Activated CD8-positive, alpha-beta T cell treated with anti-CD3 and anti-CD28 coated beads for 36 hours (primary cell): Measurements from ENCODE around the gene KIAA1549. TPM values are rescaled to one million over a fixed set of nuclear protein-coding genes. Genes with fewer than 3 reads are reported as not detected.
"Not testable (repeated sequence)": the region's sequence is repeated elsewhere in the genome, so short reads cannot be mapped to it uniquely, and the experiment has no call there.

Experiments used
- ATAC-seq: fragments of 200-7000 bp; cut with Tn5 transposase; one replicate; pipeline ENCODE4 v1.10.0; 2021; ENCODE audit warnings: mild to moderate bottlenecking, moderate library complexity
- CTCF ChIA-PET: fragments of 350-600 bp; sonication (Branson Sonifier 250); formaldehyde crosslinking; loops from one replicate; lab custom pipeline; 2021; ENCODE audit warnings: antibody characterized with exemption; lab: Charles Lee
- POLR2A ChIA-PET: fragments of 350-600 bp; sonication (Branson Sonifier 250); formaldehyde crosslinking; loops from one replicate; lab custom pipeline; 2021; ENCODE audit warnings: antibody characterized with exemption; lab: Charles Lee
- DNase-seq: peaks from one replicate; pipeline ENCODE4 v3.0.0-alpha.2; 2020
- H3K27ac Mint-ChIP-seq: one replicate; pipeline ENCODE4 v1.8.0; 2021; ENCODE audit warnings: mild to moderate bottlenecking, mixed read lengths
- H3K27me3 Mint-ChIP-seq: one replicate; pipeline ENCODE4 v1.8.0; 2021; ENCODE audit warnings: mixed read lengths
- H3K36me3 Mint-ChIP-seq: one replicate; pipeline ENCODE4 v1.8.0; 2021; ENCODE audit warnings: low read depth, mixed read lengths
- H3K4me1 Mint-ChIP-seq: one replicate; pipeline ENCODE4 v1.8.0; 2021; ENCODE audit warnings: low read depth, mixed read lengths
- H3K4me3 Mint-ChIP-seq: one replicate; pipeline ENCODE4 v1.8.0; 2021; ENCODE audit warnings: mild to moderate bottlenecking, moderate library complexity, mixed read lengths
- H3K9me3 Mint-ChIP-seq: one replicate; pipeline ENCODE4 v1.8.0; 2021; ENCODE audit warnings: mixed read lengths
- CTCF ChIP-seq: fragments of 200-600 bp; IDR thresholded peaks from one replicate; pipeline ENCODE4 v1.8.0; 2022; ENCODE audit warnings: antibody characterized with exemption, mild to moderate bottlenecking
- intact Hi-C: fragments of 100-400 bp; cut with micrococcal nuclease; formaldehyde crosslinking; loops from one replicate; pipeline ENCODE4 v1.10.0; 2022
- total RNA-seq, 2 experiments: library from RNA; stranded (reverse); gene quantifications; one replicate each; pipeline ENCODE4 v1.2.3, GENCODE V29; 2021

KIAA1549 gene
- total RNA-seq: 1 to 10 TPM; 1.3 to 1.5 TPM

GRCh38 chr7:138981332-138982203 lies at the start of gene KIAA1549:
KIAA1549 (minus strand) TSS chr7:138981389; CDS start chr7:138981269, 120 bp downstream.
- Mint-ChIP-seq H3K9me3 (no peaks in the 10 kb centered on the region), H3K27ac (peak within 1 kb of the TSS; percentile 52)
- CTCF ChIA-PET: interaction anchor here (0.9 to 5.0 kb wide), 3 partner anchors 11 to 95 kb away, joined by 4 to 44 read pairs (median 6); no protein-coding TSS in a partner anchor

DNA sequence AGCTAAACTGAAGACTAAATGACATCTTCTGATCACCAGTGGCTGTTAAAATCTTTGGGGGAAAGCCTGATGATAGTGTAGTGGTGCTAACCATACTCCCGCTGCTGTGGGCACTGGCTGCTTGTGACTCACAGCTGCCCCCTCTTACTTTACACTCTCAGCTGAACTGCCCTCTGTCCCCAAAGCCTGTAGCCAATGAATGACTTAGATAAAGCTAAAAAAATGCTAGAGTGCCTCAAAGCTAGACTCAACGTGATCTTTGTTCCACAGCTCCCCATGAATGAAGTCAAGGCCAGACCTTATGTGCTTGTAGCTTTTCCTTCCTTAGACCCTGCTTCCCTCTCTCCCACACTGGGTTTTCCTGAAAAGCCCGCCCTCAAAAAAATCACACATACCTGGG lies 48.2 kb upstream of the KIAA1549 start:
- POLR2A ChIA-PET: interaction anchor here (0.6 to 0.9 kb wide), 2 partner anchors 34 to 54 kb away, joined by 3 read pairs; no protein-coding TSS in a partner anchor
- DNase-seq: no peak
- Mint-ChIP-seq H3K4me1 (peaks cover 11% of the 10 kb centered on the region), H3K9me3 (no peaks in the 10 kb centered on the region), H3K36me3 (peaks cover 58% of the 10 kb centered on the region), H3K4me3 (no peak overlapping the region), H3K27me3 (no peaks in the 10 kb centered on the region), H3K27ac (no peak overlapping the region)
- intact Hi-C loops: no loop called here
- no peak for TF ChIP-seq CTCF
- CTCF ChIA-PET: interaction anchor here (0.9 to 2.3 kb wide), 4 partner anchors 7 to 46 kb away, joined by 3 to 10 read pairs (median 6); no protein-coding TSS in a partner anchor
- ATAC-seq: no peak

More at GRCh38 chr7:138981332-138982203, at the start of gene KIAA1549:
- Mint-ChIP-seq H3K4me1 (peaks cover 16% of the 10 kb centered on the region), H3K4me3 (peak within 1 kb of the TSS; percentile 78), H3K27me3 (peaks cover 32% of the 10 kb centered on the region), H3K36me3 (no peaks in the 10 kb centered on the region)
- TF ChIP-seq CTCF: no peak
- POLR2A ChIA-PET: interaction anchor here (0.6 to 1.0 kb wide), 2 partner anchors 17 to 47 kb away, joined by 3 to 4 read pairs; no protein-coding TSS in a partner anchor
- ATAC-seq: peak; percentile 90
- intact Hi-C loops: no loop called here
- DNase-seq: peak; percentile 57

DNA sequence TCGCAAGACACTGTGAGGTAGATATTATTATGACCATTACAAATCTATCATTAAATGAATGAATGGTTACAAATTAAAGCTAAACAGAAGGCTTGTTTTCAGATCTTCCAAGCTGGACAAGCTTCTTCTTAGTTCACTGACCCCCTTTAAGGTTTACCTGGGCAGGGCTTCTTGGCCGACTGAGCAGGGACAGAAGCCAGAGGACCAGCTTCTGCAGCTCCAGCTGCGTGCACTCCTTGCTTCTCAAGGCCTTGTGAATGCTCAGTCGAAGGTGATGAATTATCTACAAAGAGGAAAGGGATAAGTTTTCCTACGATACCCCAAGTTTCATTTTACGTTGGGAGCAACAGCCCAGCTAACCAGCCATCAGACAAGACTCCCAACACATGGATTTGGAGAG lies 45.4 kb upstream of the KIAA1549 start:
- Mint-ChIP-seq H3K27ac (no peak overlapping the region), H3K9me3 (no peaks in the 10 kb centered on the region), H3K4me1 (peaks cover 2% of the 10 kb centered on the region), H3K36me3 (peaks cover 56% of the 10 kb centered on the region), H3K4me3 (no peak overlapping the region), H3K27me3 (no peaks in the 10 kb centered on the region)
- DNase-seq (no peak), ATAC-seq (no peak)
- intact Hi-C loops: no loop called here
- no peak for TF ChIP-seq CTCF
- CTCF ChIA-PET: interaction anchor here (0.7 to 3.0 kb wide), 4 partner anchors 10 to 140 kb away, joined by 3 to 14 read pairs (median 4); no protein-coding TSS in a partner anchor
- POLR2A ChIA-PET: interaction anchor here (1.2 kb wide), 1 partner anchor 11 kb away, joined by 4 read pairs; no protein-coding TSS in a partner anchor

DNA sequence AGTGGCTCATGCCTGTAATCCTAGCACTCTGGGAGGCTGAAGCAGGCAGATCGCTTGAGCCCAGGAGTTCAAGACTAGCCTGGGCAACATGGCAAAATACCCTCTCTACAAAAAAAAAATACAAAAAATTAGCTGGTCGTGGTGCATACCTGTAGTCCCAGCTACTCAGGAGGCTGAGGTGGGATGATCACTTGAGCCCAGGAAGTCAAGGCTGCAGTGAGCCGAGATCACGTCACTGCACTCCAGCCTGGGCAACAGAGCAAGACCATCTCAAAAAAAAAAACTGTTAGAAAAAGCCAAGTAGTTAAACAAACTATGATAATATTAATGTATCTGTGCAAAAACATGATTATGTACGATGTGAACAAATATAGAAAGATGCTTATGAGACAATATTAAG lies 44.7 kb upstream of the KIAA1549 start:
- H3K27me3 Mint-ChIP-seq, H3K4me1 Mint-ChIP-seq, H3K27ac Mint-ChIP-seq, intact Hi-C loops, H3K9me3 Mint-ChIP-seq, H3K4me3 Mint-ChIP-seq, ATAC-seq, DNase-seq: not testable (repeated sequence)
- POLR2A ChIA-PET: interaction anchor here (2.3 kb wide), 1 partner anchor 9 kb away, joined by 7 read pairs; the partner anchor contains the start of gene ZC3HAV1L
- peaks cover 53% of the 10 kb centered on the region for H3K36me3 Mint-ChIP-seq
- CTCF ChIA-PET: interaction anchor here (0.7 to 3.0 kb wide), 4 partner anchors 9 to 139 kb away, joined by 3 to 14 read pairs (median 4); no protein-coding TSS in a partner anchor

GRCh38 chr7:139023076-139023475 lies 41.9 kb upstream of the KIAA1549 start:
- DNase-seq (no peak), ATAC-seq (no peak)
- TF ChIP-seq CTCF: no peak
- Mint-ChIP-seq H3K36me3 (peaks cover 38% of the 10 kb centered on the region), H3K4me3 (no peak overlapping the region), H3K9me3 (no peaks in the 10 kb centered on the region), H3K27me3 (no peaks in the 10 kb centered on the region), H3K27ac (no peak overlapping the region), H3K4me1 (no peaks in the 10 kb centered on the region)
- POLR2A ChIA-PET: interaction anchor here (2.3 kb wide), 1 partner anchor 12 kb away, joined by 10 read pairs; no protein-coding TSS in a partner anchor
- intact Hi-C loops: no loop called here
- CTCF ChIA-PET: interaction anchor here (0.9 kb wide), 1 partner anchor 52 kb away, joined by 3 read pairs; no protein-coding TSS in a partner anchor
